Inflammatory macrophage treated with lipopolysaccharide for 4 hours (primary cell): ENCODE data around the gene IFNA13.

Experiments used
- DNase-seq: peaks from one replicate; pipeline ENCODE4 v3.0.0-alpha.2; 2020

IFNA13 gene

GRCh38 chr9:21357479-21358460, 10.1 kb downstream of the IFNA13 start:
- peak; percentile 65 for DNase-seq

- DNase-seq = no peak
Observed at GRCh38 chr9:21350787-21351186, 17.1 kb downstream of the IFNA13 start, which contains the start of gene IFNA6. IFNA6 (minus strand) TSS chr9:21350887; CDS start chr9:21350887, 0 bp downstream.

- DNase-seq = no peak
Observed at GRCh38 chr9:21348430-21348970, 19.4 kb downstream of the IFNA13 start.

GRCh38 chr9:21340735-21341134, 27.1 kb downstream of the IFNA13 start:
- DNase-seq = no peak

- no peak for DNase-seq
Observed at GRCh38 chr9:21336457-21336856, 31.4 kb downstream of the IFNA13 start.

- DNase-seq = peak; percentile 92
Observed at GRCh38 chr9:21334701-21335632, 32.9 kb downstream of the IFNA13 start, which contains the start of gene KLHL9. KLHL9 (minus strand) TSS chr9:21335404; CDS start chr9:21334859, 545 bp downstream.

GRCh38 chr9:21333226-21333625, 34.6 kb downstream of the IFNA13 start:
- no peak for DNase-seq

GRCh38 chr9:21331676-21332402, 36.0 kb downstream of the IFNA13 start:
- DNase-seq = no peak

- DNase-seq = peak; percentile 53
Observed at GRCh38 chr9:21326526-21327139, 41.2 kb downstream of the IFNA13 start.

- DNase-seq = peak; percentile 38
Observed at GRCh38 chr9:21324047-21324446, 43.8 kb downstream of the IFNA13 start.

- no peak for DNase-seq
Observed at GRCh38 chr9:21322911-21323461, 44.9 kb downstream of the IFNA13 start.

GRCh38 chr9:21320465-21320864, 47.4 kb downstream of the IFNA13 start:
- DNase-seq = peak; percentile 6

- peak; percentile 52 for DNase-seq
Observed at GRCh38 chr9:21317956-21318923, 49.6 kb downstream of the IFNA13 start.
